A673 (cell line): Measurements from ENCODE around the gene SPRR2E. TPM values are rescaled to one million over a fixed set of nuclear protein-coding genes. Genes with fewer than 3 reads are reported as not detected.
"Not testable (repeated sequence)": the region's sequence is repeated elsewhere in the genome, so short reads cannot be mapped to it uniquely, and the experiment has no call there.

Experiments
- BruUV-seq: library from RNA; stranded (reverse); fragments of 400-500 nt; replicated peaks from 2 replicates; lab custom pipeline; 2021; lab: Mats Ljungman, UMichigan
- CTCF ChIA-PET: fragments of 300-600 bp; sonication (Branson Sonifier 250); formaldehyde crosslinking; loops from one replicate; lab custom pipeline; 2022; ENCODE audit warnings: antibody characterized with exemption; lab: Charles Lee
- POLR2A ChIA-PET: fragments of 300-600 bp; sonication (Branson Sonifier 250); formaldehyde crosslinking; loops from one replicate; lab custom pipeline; 2022; ENCODE audit warnings: antibody characterized with exemption; ENCODE audit not compliant: low non-redundant PET; lab: Charles Lee
- DNase-seq: peaks from one replicate; pipeline ENCODE4 v3.0.0-alpha.2; 2015; ENCODE audit warnings: low spot score
- H3K27ac ChIP-seq: fragments of 200-600 bp; sonication (generic); 2 replicates; pipeline ENCODE4 v1.5.1; 2016; ENCODE audit warnings: mixed run types, low read depth, mild to moderate bottlenecking, mixed read lengths, antibody characterized with exemption, low read length; ENCODE audit not compliant: poor library complexity, severe bottlenecking
- H3K27me3 ChIP-seq: fragments of 200-600 bp; sonication (generic); replicated peaks from 2 replicates; pipeline ENCODE4 v1.6.1; 2017; ENCODE audit warnings: mixed run types, low read depth, mild to moderate bottlenecking, mixed read lengths, antibody characterized with exemption, low read length; ENCODE audit not compliant: insufficient read depth, poor library complexity
- H3K36me3 ChIP-seq: fragments of 200-600 bp; sonication (generic); 2 replicates; pipeline ENCODE4 v1.6.1; 2016; ENCODE audit warnings: mixed run types, mild to moderate bottlenecking, mixed read lengths, antibody characterized with exemption, low read length; ENCODE audit not compliant: insufficient read depth, poor library complexity, severe bottlenecking
- H3K4me1 ChIP-seq: fragments of 200-600 bp; sonication (generic); 2 replicates; pipeline ENCODE4 v1.6.1; 2017; ENCODE audit warnings: mixed run types, mild to moderate bottlenecking, mixed read lengths, antibody characterized with exemption, low read length; ENCODE audit not compliant: insufficient read depth, poor library complexity, severe bottlenecking
- H3K4me3 ChIP-seq: fragments of 200-600 bp; sonication (generic); 2 replicates; pipeline ENCODE4 v1.5.1; 2016; ENCODE audit warnings: low read depth, mixed run types, mild to moderate bottlenecking, mixed read lengths, low read length; ENCODE audit not compliant: poor library complexity, severe bottlenecking
- H3K9me3 ChIP-seq: fragments of 200-600 bp; sonication (generic); 2 replicates; pipeline ENCODE4 v1.6.1; 2016; ENCODE audit warnings: mixed run types, low read depth, mild to moderate bottlenecking, mixed read lengths, antibody characterized with exemption, low read length; ENCODE audit not compliant: poor library complexity, severe bottlenecking
- CTCF ChIP-seq: fragments of 300-800, 200-600 bp; sonication (generic); conservative IDR thresholded peaks from 2 replicates; pipeline ENCODE4 v1.5.1; 2017; ENCODE audit warnings: low read depth, mild to moderate bottlenecking, antibody characterized with exemption, low read length, moderate library complexity, mixed read lengths
- EZH2 ChIP-seq: fragments of 200-600 bp; sonication (generic); IDR thresholded peaks from 2 replicates; pipeline ENCODE4 v1.6.1; 2017; ENCODE audit warnings: borderline replicate concordance, low read depth, mild to moderate bottlenecking, mixed read lengths, antibody characterized with exemption, low read length; ENCODE audit not compliant: poor library complexity, severe bottlenecking
- intact Hi-C: fragments of 100-400 bp; cut with micrococcal nuclease; formaldehyde crosslinking; loops from one replicate; pipeline ENCODE4 v1.10.0; 2022; ENCODE audit not compliant: unreplicated experiment
- total RNA-seq: library from RNA; stranded (reverse); gene quantifications from 2 replicates; pipeline ENCODE4 v1.2.3, GENCODE V29; 2021

SPRR2E gene
- total RNA-seq, 1 experiment from 2014 or later: not detected

GRCh38 chr1:153058154-153058553 is 36.2 kb downstream of the SPRR2E start:
- no peaks in the 10 kb centered on the region for H3K4me1 ChIP-seq
- no TSS peak for BruUV-seq
- no peaks in the 10 kb centered on the region for H3K9me3 ChIP-seq
- H3K27me3 ChIP-seq: peaks cover 68% of the 10 kb centered on the region
- no peak overlapping the region for H3K4me3 ChIP-seq
- intact Hi-C loops: loop anchor here (10.0 kb wide), 1 partner anchor 183 kb away; the partner anchor contains the start of gene SMCP
- no peak for DNase-seq
- ChIA-PET CTCF (no interaction called here), POLR2A (no interaction called here)
- H3K36me3 ChIP-seq: no peaks in the 10 kb centered on the region
- TF ChIP-seq EZH2 (no peak), CTCF (no peak)
- no peak overlapping the region for H3K27ac ChIP-seq

- Histone ChIP-seq H3K36me3 (no peaks in the 10 kb centered on the region), H3K27ac (no peak within 1 kb of the TSS), H3K9me3 (no peaks in the 10 kb centered on the region), H3K4me3 (no peak within 1 kb of the TSS), H3K4me1 (no peaks in the 10 kb centered on the region), H3K27me3 (peaks cover 65% of the 10 kb centered on the region)
- CTCF ChIA-PET: no interaction called here
- BruUV-seq: no TSS peak
- POLR2A ChIA-PET: no interaction called here
- TF ChIP-seq EZH2 (no peak), CTCF (no peak)
- intact Hi-C loops: loop anchor here (10.0 kb wide), 1 partner anchor 183 kb away; the partner anchor contains the start of gene SMCP
- no peak for DNase-seq
These were observed 37.0 kb downstream of the SPRR2E start, which contains the start of gene SPRR2A for GRCh38 chr1:153057375-153057774. TSS of gene SPRR2A (minus strand) at chr1:153057512. CDS start at chr1:153056735, 777 bp downstream.

GRCh38 chr1:153056111-153056510 is 38.2 kb downstream of the SPRR2E start:
- peaks cover 53% of the 10 kb centered on the region for H3K27me3 ChIP-seq
- H3K27ac ChIP-seq, H3K4me3 ChIP-seq, DNase-seq, H3K4me1 ChIP-seq, BruUV-seq, H3K36me3 ChIP-seq, H3K9me3 ChIP-seq, CTCF ChIA-PET, POLR2A ChIA-PET: not testable (repeated sequence)
- intact Hi-C loops: loop anchor here (10.0 kb wide), 1 partner anchor 181 kb away; the partner anchor contains the start of gene SMCP

GRCh38 chr1:153049211-153049610 is 45.1 kb downstream of the SPRR2E start:
- peaks cover 45% of the 10 kb centered on the region for H3K27me3 ChIP-seq
- no peak overlapping the region for H3K4me3 ChIP-seq
- BruUV-seq: no TSS peak
- no peak overlapping the region for H3K27ac ChIP-seq
- ChIA-PET CTCF (no interaction called here), POLR2A (no interaction called here)
- H3K9me3 ChIP-seq: no peaks in the 10 kb centered on the region
- intact Hi-C loops: no loop called here
- no peak for DNase-seq
- H3K36me3 ChIP-seq: no peaks in the 10 kb centered on the region
- H3K4me1 ChIP-seq: no peaks in the 10 kb centered on the region
- no peak for TF ChIP-seq EZH2
- no peak for TF ChIP-seq CTCF
